IMR-90 (cell line): ENCODE results near the gene SLC52A3.

Experiments used
- CEBPB ChIP-seq: IDR thresholded peaks from 2 replicates; pipeline ENCODE4 v1.6.1; 2012; ENCODE audit warnings: low read depth, low read length, improper control_type of control experiment
- MAFK ChIP-seq: IDR thresholded peaks from 2 replicates; pipeline ENCODE4 v1.6.1; 2012; ENCODE audit warnings: low read depth, low read length, improper control_type of control experiment
- RAD21 ChIP-seq: IDR thresholded peaks from 2 replicates; pipeline ENCODE4 v1.6.1; 2012; ENCODE audit warnings: low read length, improper control_type of control experiment
- TF ChIP-seq, protein P1 (sequence below): conservative IDR thresholded peaks from 2 replicates; pipeline ENCODE4 v1.5.1; 2012; ENCODE audit warnings: mild to moderate bottlenecking, low read depth, low read length, improper control_type of control experiment

DNA sequence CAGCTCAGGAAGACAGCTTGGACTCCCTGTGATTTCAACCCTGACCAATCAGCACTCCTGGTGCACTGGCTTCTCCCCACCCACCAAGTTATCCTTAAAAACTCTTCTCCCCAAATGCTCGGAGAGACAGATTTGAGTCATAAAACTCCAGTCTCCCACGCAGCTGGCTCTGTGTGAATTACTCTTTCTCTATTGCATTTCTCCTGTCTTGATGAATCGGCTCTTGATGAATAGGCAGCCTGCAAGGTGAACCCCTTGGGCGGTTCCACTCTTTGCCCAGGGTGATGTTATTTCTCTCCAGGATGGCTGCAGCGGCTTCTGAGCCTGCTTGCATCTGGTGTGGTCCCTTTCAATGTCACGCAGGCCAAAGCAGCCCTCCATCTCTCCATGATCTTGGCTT lies 12.4 kb downstream of the SLC52A3 start:
- TF ChIP-seq, protein P1, sequence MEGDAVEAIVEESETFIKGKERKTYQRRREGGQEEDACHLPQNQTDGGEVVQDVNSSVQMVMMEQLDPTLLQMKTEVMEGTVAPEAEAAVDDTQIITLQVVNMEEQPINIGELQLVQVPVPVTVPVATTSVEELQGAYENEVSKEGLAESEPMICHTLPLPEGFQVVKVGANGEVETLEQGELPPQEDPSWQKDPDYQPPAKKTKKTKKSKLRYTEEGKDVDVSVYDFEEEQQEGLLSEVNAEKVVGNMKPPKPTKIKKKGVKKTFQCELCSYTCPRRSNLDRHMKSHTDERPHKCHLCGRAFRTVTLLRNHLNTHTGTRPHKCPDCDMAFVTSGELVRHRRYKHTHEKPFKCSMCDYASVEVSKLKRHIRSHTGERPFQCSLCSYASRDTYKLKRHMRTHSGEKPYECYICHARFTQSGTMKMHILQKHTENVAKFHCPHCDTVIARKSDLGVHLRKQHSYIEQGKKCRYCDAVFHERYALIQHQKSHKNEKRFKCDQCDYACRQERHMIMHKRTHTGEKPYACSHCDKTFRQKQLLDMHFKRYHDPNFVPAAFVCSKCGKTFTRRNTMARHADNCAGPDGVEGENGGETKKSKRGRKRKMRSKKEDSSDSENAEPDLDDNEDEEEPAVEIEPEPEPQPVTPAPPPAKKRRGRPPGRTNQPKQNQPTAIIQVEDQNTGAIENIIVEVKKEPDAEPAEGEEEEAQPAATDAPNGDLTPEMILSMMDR: no peak
- no peak for TF ChIP-seq CEBPB
- no peak for TF ChIP-seq RAD21
- no peak for TF ChIP-seq MAFK
